Right lobe of liver (tissue), 6 donors: Measurements from ENCODE around the gene ELMO1. TPM values are rescaled to one million over a fixed set of nuclear protein-coding genes. Genes with fewer than 3 reads are reported as not detected.

ENCODE experiments used
- ATAC-seq, 4 donors: fragments of 200-7000 bp; cut with Tn5 transposase; one replicate each; pipeline ENCODE4 v1.9.1; 2020; ENCODE audit warnings: mild to moderate bottlenecking in 4 of 4, moderate library complexity in 4 of 4
- DNase-seq, 3 donors: peaks; one replicate each; pipeline ENCODE4 v3.0.0-alpha.2; 2020
- H3K27ac ChIP-seq, 3 donors: fragments of 200-600 bp; one replicate each; pipeline ENCODE4 v1.8.0; 2022
- H3K27me3 ChIP-seq, 2 donors: fragments of 200-600 bp; one replicate each; pipeline ENCODE4 v1.8.0; 2022
- H3K36me3 ChIP-seq, 4 donors: fragments of 200-600 bp; sonication (generic) in 1 of 4; one replicate each; pipeline versions ENCODE4 v1.5.1 to v1.8.0; 2017 to 2022; ENCODE audit warnings: control low read depth in 1 of 4
- H3K4me1 ChIP-seq, 4 donors: fragments of 200-600 bp; sonication (generic) in 1 of 4; one replicate each; pipeline versions ENCODE4 v1.5.1 to v1.8.0; 2017 to 2022; ENCODE audit warnings: control low read depth in 1 of 4
- H3K4me3 ChIP-seq, 3 donors: fragments of 200-600 bp; one replicate each; pipeline ENCODE4 v1.8.0; 2022
- H3K9me3 ChIP-seq, 4 donors: fragments of 200-600 bp; sonication (generic) in 1 of 4; one replicate each; pipeline versions ENCODE4 v1.5.1 to v1.8.0; 2017 to 2022; ENCODE audit warnings: control low read depth in 1 of 4
- POLR2A ChIP-seq: fragments of 450-650 bp; IDR thresholded peaks from one replicate; pipeline ENCODE4 v1.6.1; 2017; ENCODE audit warnings: antibody characterized with exemption, mild to moderate bottlenecking
- WGBS: methylation state at CpG from one replicate; pipeline ENCODE4 v1.1.6; 2018; ENCODE audit warnings: low coverage, low lambda C conversion rate; ENCODE audit not compliant: insufficient coverage; ENCODE audit errors: missing lambda C conversion rate; 5-methylcytosine and 5-hydroxymethylcytosine counted together
- intact Hi-C, 2 donors: fragments of 100-400 bp; cut with DNase I; formaldehyde crosslinking; loops; one replicate each; pipeline versions ENCODE4 v1.11.2 to v1.14.1; 2022
- total RNA-seq, 6 experiments: library from RNA; depleted of rRNA in 2 of 6; stranded (reverse); fragments of >200 nt in 2 of 6; fragmentation: NEBNext Ultra II Directional in 3 of 6; extraction: Animal tissue kit (Norgen Biotek cat#: 25700) in 3 of 6; gene quantifications; one replicate each; pipeline versions ENCODE4 v1.1.0 to v1.2.4, GENCODE V29; 2016 to 2023
- TF ChIP-seq, protein P1 (sequence below), 4 donors: fragments of 200-600 bp in 3 of 4; fragments of 450-650 bp in 1 of 4; IDR thresholded peaks; one replicate each; pipeline versions ENCODE4 v1.5.1 to v1.8.0; 2016 to 2022; ENCODE audit warnings: antibody characterized with exemption in 4 of 4, mild to moderate bottlenecking in 2 of 4
- donor health status: DM: no; HTN: yes; CAD: no.
- donor health status: DM: no; HTN: no; CAD: no.
- donor health status: DM: no; HTN: no; CAD: no.
- donor health status: DM: no; HTN: yes; CAD: no.
- donor health status: DM: no; HTN: yes; CAD: no.

Gene ELMO1
- total RNA-seq, 6 experiments from 2014 or later: 18.4 to 55.4 (median 25.1) TPM

DNA sequence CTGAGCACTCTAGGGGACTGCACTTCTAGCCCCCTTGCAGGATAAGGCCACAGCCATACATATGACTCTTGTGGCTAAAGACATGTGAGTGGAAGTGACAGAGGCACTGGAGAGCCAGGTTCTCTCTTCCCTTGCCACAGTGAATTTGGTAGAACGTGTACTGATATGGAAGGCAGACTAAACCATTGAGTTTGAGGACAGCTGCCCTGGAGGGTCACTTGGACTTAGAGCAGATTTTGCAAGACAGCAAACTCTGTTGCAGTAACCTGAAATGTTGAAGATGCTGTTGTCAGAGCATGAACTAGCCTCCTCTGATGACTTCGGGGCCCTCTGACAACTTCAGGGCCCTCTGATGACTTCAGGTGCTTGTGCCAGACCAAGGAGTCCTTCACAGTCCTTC, 85.9 kb downstream of the ELMO1 start:
- Histone ChIP-seq H3K36me3 (no peaks in the 10 kb centered on the region), H3K27ac (peak overlapping the region in 1 of 3 donors; percentile 46), H3K4me1 (peaks cover 0 to 28% (median 4%) of the 10 kb centered on the region in 4 donors), H3K9me3 (no peaks in the 10 kb centered on the region), H3K27me3 (no peaks in the 10 kb centered on the region), H3K4me3 (no peak overlapping the region)
- intact Hi-C loops: no loop called here
- ATAC-seq (peak in 2 of 4 donors; percentile 14 to 64), DNase-seq (no peak)
- 40% methylated on average over 1 of the region's 2 CpGs for WGBS
- no peak for TF ChIP-seq POLR2A
- TF ChIP-seq, protein P1, sequence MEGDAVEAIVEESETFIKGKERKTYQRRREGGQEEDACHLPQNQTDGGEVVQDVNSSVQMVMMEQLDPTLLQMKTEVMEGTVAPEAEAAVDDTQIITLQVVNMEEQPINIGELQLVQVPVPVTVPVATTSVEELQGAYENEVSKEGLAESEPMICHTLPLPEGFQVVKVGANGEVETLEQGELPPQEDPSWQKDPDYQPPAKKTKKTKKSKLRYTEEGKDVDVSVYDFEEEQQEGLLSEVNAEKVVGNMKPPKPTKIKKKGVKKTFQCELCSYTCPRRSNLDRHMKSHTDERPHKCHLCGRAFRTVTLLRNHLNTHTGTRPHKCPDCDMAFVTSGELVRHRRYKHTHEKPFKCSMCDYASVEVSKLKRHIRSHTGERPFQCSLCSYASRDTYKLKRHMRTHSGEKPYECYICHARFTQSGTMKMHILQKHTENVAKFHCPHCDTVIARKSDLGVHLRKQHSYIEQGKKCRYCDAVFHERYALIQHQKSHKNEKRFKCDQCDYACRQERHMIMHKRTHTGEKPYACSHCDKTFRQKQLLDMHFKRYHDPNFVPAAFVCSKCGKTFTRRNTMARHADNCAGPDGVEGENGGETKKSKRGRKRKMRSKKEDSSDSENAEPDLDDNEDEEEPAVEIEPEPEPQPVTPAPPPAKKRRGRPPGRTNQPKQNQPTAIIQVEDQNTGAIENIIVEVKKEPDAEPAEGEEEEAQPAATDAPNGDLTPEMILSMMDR (IDR thresholded peaks at IDR 0.05): no peak

DNA sequence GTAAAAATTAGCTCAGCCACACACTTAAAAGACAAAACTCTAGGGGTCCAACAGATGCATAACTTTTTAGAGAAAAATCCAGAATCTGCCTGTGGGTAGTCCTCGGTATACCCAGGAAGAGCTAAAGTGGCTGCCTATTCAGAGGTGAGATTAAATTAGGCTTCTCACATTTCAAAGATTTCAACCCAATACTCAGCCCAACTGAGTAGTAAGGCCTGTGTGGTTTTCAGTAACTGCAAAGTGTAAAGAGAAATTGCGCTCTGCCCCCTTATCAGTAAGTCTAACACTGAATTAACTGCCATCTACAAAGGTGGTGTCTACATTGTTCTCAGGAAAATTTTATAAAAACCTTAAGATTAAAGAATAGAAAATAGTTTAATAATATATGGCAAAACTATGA, 88.2 kb downstream of the ELMO1 start:
- H3K9me3 ChIP-seq: no peaks in the 10 kb centered on the region
- peak overlapping the region in 1 of 3 donors; percentile 38 for H3K27ac ChIP-seq
- peaks cover 0 to 22% (median under 1%) of the 10 kb centered on the region in 4 donors for H3K4me1 ChIP-seq
- DNase-seq: no peak
- intact Hi-C loops: no loop called here
- no peaks in the 10 kb centered on the region for H3K27me3 ChIP-seq
- H3K36me3 ChIP-seq: no peaks in the 10 kb centered on the region
- H3K4me3 ChIP-seq: no peak overlapping the region
- TF ChIP-seq, protein P1 (IDR thresholded peaks at IDR 0.05): no peak
- no peak for TF ChIP-seq POLR2A
- ATAC-seq: no peak
- 79% methylated on average over 2 of the region's 2 CpGs for WGBS

DNA sequence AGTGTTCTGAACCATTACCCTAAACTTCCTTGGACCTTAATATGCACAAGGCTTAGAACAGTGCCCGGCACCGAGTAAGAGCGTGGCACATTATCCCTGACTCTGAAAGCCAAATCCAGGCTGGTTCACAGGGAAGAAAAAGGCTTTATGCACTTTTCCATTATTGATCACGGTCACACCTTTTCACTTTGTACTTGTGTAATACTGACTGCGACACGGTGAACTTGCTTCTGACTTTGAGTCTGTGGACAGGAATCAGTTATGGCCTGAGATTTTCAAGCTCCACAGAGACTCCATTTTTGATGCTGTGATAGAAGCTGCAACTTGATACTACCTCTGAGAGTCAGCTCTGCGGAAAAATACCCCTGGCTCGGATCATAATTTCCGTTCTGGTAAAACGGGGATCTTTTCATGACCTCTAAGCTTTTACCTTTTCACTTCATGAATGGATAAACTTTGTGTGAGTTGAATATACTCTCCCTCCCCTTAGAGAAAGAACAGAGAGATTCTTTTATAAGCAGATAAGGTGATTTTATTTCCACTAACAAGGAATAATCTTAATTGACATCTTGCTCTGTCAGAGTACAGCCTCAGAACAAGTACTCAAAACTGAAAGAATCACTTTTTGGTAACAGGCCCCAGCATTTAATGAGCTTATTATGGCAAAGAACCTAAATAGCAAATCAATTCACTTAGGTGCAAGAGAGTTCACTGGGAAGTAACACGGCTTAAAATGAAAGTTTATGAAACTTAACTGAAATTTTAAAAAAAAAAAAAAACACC, 88.8 kb downstream of the ELMO1 start:
- H3K36me3 ChIP-seq: no peaks in the 10 kb centered on the region
- WGBS: 39% methylated on average over 9 of the region's 11 CpGs
- TF ChIP-seq POLR2A: no peak
- TF ChIP-seq, protein P1 (IDR thresholded peaks at IDR 0.05): no peak
- DNase-seq: no peak
- intact Hi-C loops: no loop called here
- peak overlapping the region in 1 of 3 donors; percentile 38 for H3K27ac ChIP-seq
- peaks cover 0 to 28% (median 3%) of the 10 kb centered on the region in 4 donors for H3K4me1 ChIP-seq
- no peaks in the 10 kb centered on the region for H3K9me3 ChIP-seq
- H3K4me3 ChIP-seq: no peak overlapping the region
- ATAC-seq: peak; percentile 31 to 71 (median 50)
- no peaks in the 10 kb centered on the region for H3K27me3 ChIP-seq

DNA sequence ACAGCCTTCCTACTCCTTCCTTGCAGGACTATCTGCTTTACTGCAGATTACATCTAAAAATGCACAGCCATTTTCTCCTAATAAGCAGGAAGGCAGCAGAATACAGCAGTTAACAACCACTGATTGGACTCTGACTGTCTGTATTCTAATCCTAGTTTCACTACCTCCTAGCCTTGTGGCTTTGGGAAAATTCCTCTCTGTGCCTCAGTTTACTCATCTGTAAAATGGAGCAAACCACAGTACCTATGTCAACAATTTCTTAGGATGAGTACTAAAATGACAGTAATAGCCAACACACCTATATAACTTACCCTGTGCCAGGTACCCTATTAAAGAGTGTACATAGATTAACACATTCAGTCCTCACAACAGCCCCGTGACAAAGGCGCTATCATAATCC, 89.5 kb downstream of the ELMO1 start:
- intact Hi-C loops: no loop called here
- TF ChIP-seq POLR2A: no peak
- TF ChIP-seq, protein P1 (IDR thresholded peaks at IDR 0.05): no peak
- DNase-seq: no peak

More for the DNA sequence above, 89.5 kb downstream of the ELMO1 start:
- ATAC-seq: no peak
- Histone ChIP-seq H3K36me3 (no peaks in the 10 kb centered on the region), H3K4me1 (peaks cover 0 to 35% (median 7%) of the 10 kb centered on the region in 4 donors), H3K4me3 (no peak overlapping the region), H3K27me3 (no peaks in the 10 kb centered on the region), H3K27ac (peak overlapping the region in 1 of 3 donors; percentile 38), H3K9me3 (no peaks in the 10 kb centered on the region)
- WGBS: 100% methylated on average over 2 of the region's 2 CpGs
